HCT116 (cell line): Measurements from ENCODE around the gene ERCC6L. TPM values are rescaled to one million over a fixed set of nuclear protein-coding genes. Genes with fewer than 3 reads are reported as not detected.

Experiments used
- ATAC-seq: fragments of 200-7000 bp; cut with Tn5 transposase; 2 replicates; pipeline ENCODE4 v1.9.1; 2020; ENCODE audit warnings: mild to moderate bottlenecking, moderate library complexity
- BruUV-seq: library from RNA; stranded (reverse); fragments of 400-500 nt; replicated peaks from 2 replicates; lab custom pipeline; 2021; lab: Mats Ljungman, UMichigan
- CTCF ChIA-PET: fragments of 300-600 bp; sonication (Branson Sonifier 250); formaldehyde crosslinking; loops from one replicate; lab custom pipeline; 2021; ENCODE audit warnings: antibody characterized with exemption; lab: Charles Lee
- POLR2A ChIA-PET: fragments of 300-600, 350-600 bp; sonication (Branson Sonifier 250); formaldehyde crosslinking; loops from one replicate; lab custom pipeline; 2021; ENCODE audit warnings: antibody characterized with exemption; lab: Charles Lee
- RAD21 ChIA-PET, 2 experiments: fragments of 300-600 bp; sonication (Branson Sonifier 250); formaldehyde crosslinking; loops; one replicate each; lab custom pipeline; 2023; ENCODE audit warnings: low total read pairs in 2 of 2; ENCODE audit not compliant: uncharacterized antibody in 2 of 2, unreplicated experiment in 2 of 2, low non-redundant PET in 1 of 2; lab: Charles Lee
- DNase-seq: peaks from one replicate; pipeline ENCODE4 v3.0.0-alpha.2; 2010; ENCODE audit warnings: low read depth, low spot score
- H2AFZ ChIP-seq: fragments of 200-600 bp; shearing (Covaris generic), sonication (generic); 2 replicates; pipeline ENCODE4 v1.6.1; 2017; ENCODE audit warnings: low read depth, mixed run types, mixed read lengths, antibody characterized with exemption, low read length; ENCODE audit not compliant: poor library complexity, severe bottlenecking
- H3K27ac ChIP-seq: 2 replicates; pipeline ENCODE4 v1.5.1; 2012; ENCODE audit warnings: low read depth, low read length
- H3K27me3 ChIP-seq: fragments of 200-600 bp; sonication (generic); 2 replicates; pipeline ENCODE4 v1.6.1; 2016; ENCODE audit warnings: mixed run types, low read length, mixed read lengths; ENCODE audit not compliant: insufficient read depth
- H3K36me3 ChIP-seq, 2 experiments: fragments of 200-500 bp in 1 of 2; fragments of 200-600 bp in 1 of 2; sonication (Bioruptor generic) in 1 of 2; sonication (generic) in 1 of 2; 2 replicates each; pipeline versions ENCODE4 v1.5.1 to v1.6.1; 2014 to 2016; ENCODE audit warnings: low read length in 2 of 2, inconsistent platforms in 1 of 2, mixed read lengths in 1 of 2, mixed run types in 1 of 2; ENCODE audit not compliant: insufficient read depth in 2 of 2, control insufficient read depth in 1 of 2
- H3K4me1 ChIP-seq, 2 experiments: fragments of 200-600 bp in 1 of 2; sonication (generic) in 1 of 2; 2 replicates each; pipeline versions ENCODE4 v1.5.1 to v1.6.1; 2012 to 2017; ENCODE audit warnings: low read length in 2 of 2, inconsistent platforms in 1 of 2, mild to moderate bottlenecking in 1 of 2, mixed read lengths in 1 of 2, mixed run types in 1 of 2, moderate library complexity in 1 of 2; ENCODE audit not compliant: insufficient read depth in 2 of 2, control insufficient read depth in 1 of 2
- H3K4me2 ChIP-seq: fragments of 200-600 bp; sonication (generic); 2 replicates; pipeline ENCODE4 v1.6.1; 2017; ENCODE audit warnings: mixed run types, low read length, mixed read lengths
- H3K4me3 ChIP-seq, 2 experiments: fragments of 200-600 bp in 1 of 2; sonication (generic) in 1 of 2; replicated peaks in 1 of 2; 2 replicates each; pipeline ENCODE4 v1.5.1; 2011 to 2016; ENCODE audit warnings: low read length in 2 of 2, control low read depth in 1 of 2, low read depth in 1 of 2, mild to moderate bottlenecking in 1 of 2, mixed read lengths in 1 of 2, mixed run types in 1 of 2
- H3K79me2 ChIP-seq: fragments of 200-600 bp; sonication (generic); 2 replicates; pipeline ENCODE4 v1.6.1; 2017; ENCODE audit warnings: mild to moderate bottlenecking, mixed run types, low read length, moderate library complexity, mixed read lengths; ENCODE audit not compliant: insufficient read depth
- H3K9ac ChIP-seq: fragments of 200-600 bp; sonication (generic); 2 replicates; pipeline ENCODE4 v1.6.1; 2016; ENCODE audit warnings: low read length, mixed read lengths
- H3K9me2 ChIP-seq: fragments of 200-600 bp; sonication (generic), shearing (Covaris generic); 2 replicates; pipeline ENCODE4 v1.6.1; 2017; ENCODE audit warnings: mixed run types, mild to moderate bottlenecking, moderate library complexity; ENCODE audit not compliant: insufficient read depth
- H3K9me3 ChIP-seq, 2 experiments: fragments of 200-500 bp in 1 of 2; fragments of 200-600 bp in 1 of 2; sonication (Bioruptor generic) in 1 of 2; sonication (generic) in 1 of 2; 2 replicates each; pipeline ENCODE4 v1.6.1; 2014 to 2017; ENCODE audit warnings: low read length in 2 of 2, mixed read lengths in 2 of 2, inconsistent platforms in 1 of 2, low read depth in 1 of 2, mild to moderate bottlenecking in 1 of 2, mixed run types in 1 of 2, moderate library complexity in 1 of 2; ENCODE audit not compliant: control insufficient read depth in 1 of 2, insufficient read depth in 1 of 2
- H4K20me1 ChIP-seq: fragments of 200-600 bp; sonication (generic), shearing (Covaris generic); 2 replicates; pipeline ENCODE4 v1.6.1; 2017; ENCODE audit warnings: mixed run types, mild to moderate bottlenecking, moderate library complexity; ENCODE audit not compliant: insufficient read depth
- CEBPB ChIP-seq: IDR thresholded peaks from 2 replicates; pipeline ENCODE4 v1.6.1; 2012; ENCODE audit warnings: low read depth
- EGR1 ChIP-seq: IDR thresholded peaks from 2 replicates; pipeline ENCODE4 v1.6.1; 2012; ENCODE audit warnings: low read depth
- ELF1 ChIP-seq: IDR thresholded peaks from 2 replicates; pipeline ENCODE4 v1.6.1; 2012; ENCODE audit warnings: low read depth, borderline replicate concordance
- EZH2phosphoT487 ChIP-seq: fragments of 200-600 bp; IDR thresholded peaks from 2 replicates; pipeline ENCODE4 v1.6.1; 2018; ENCODE audit warnings: antibody characterized with exemption, borderline replicate concordance
- FOSL1 ChIP-seq: IDR thresholded peaks from 2 replicates; pipeline ENCODE4 v1.6.1; 2012; ENCODE audit warnings: low read depth
- JUND ChIP-seq: IDR thresholded peaks from 2 replicates; pipeline ENCODE4 v1.6.1; 2012
- POLR2AphosphoS5 ChIP-seq: IDR thresholded peaks from 2 replicates; pipeline ENCODE4 v1.6.1; 2011; ENCODE audit warnings: mild to moderate bottlenecking, low read depth, low read length, moderate library complexity
- REST ChIP-seq: IDR thresholded peaks from 2 replicates; pipeline ENCODE4 v1.6.1; 2012; ENCODE audit warnings: low read depth
- SIN3A ChIP-seq: IDR thresholded peaks from 2 replicates; pipeline ENCODE4 v1.6.1; 2012; ENCODE audit warnings: low read depth
- SRF ChIP-seq: IDR thresholded peaks from 2 replicates; pipeline ENCODE4 v1.6.1; 2012; ENCODE audit warnings: low read depth
- TCF7L2 ChIP-seq: IDR thresholded peaks from 2 replicates; pipeline ENCODE4 v1.7.0; 2011; ENCODE audit warnings: borderline replicate concordance, inconsistent platforms; ENCODE audit not compliant: insufficient read depth, insufficient read length; ENCODE audit errors: extremely low read depth
- YY1 ChIP-seq: IDR thresholded peaks from 2 replicates; pipeline ENCODE4 v1.6.1; 2011; ENCODE audit warnings: low read length, low read depth, moderate library complexity, mild to moderate bottlenecking; ENCODE audit not compliant: insufficient replicate concordance; ENCODE audit errors: extremely low read depth
- ZBTB33 ChIP-seq: IDR thresholded peaks from 2 replicates; pipeline ENCODE4 v1.6.1; 2011; ENCODE audit warnings: mild to moderate bottlenecking, low read length, moderate library complexity; ENCODE audit not compliant: insufficient replicate concordance; ENCODE audit errors: extremely low read depth
- ZFX ChIP-seq: fragments of 450-650 bp; IDR thresholded peaks from 2 replicates; pipeline ENCODE4 v1.6.1; 2017
- intact Hi-C: fragments of 100-400 bp; cut with micrococcal nuclease; formaldehyde crosslinking; loops from 2 replicates; pipeline ENCODE4 v1.10.0; 2022
- total RNA-seq: library from RNA; stranded (reverse); gene quantifications from one replicate; pipeline ENCODE4 v1.2.1, GENCODE V29; 2021; ENCODE audit not compliant: unreplicated experiment

ERCC6L gene
- total RNA-seq, 1 experiment from 2014 or later = 12.5 TPM

- DNase-seq (no peak), ATAC-seq (no peak)
- no peak overlapping the region for H3K4me3 ChIP-seq
- H3K9me3 ChIP-seq = no peaks in the 10 kb centered on the region
- H3K9ac ChIP-seq = no peak overlapping the region
- no TSS peak for BruUV-seq
- intact Hi-C loops = no loop called here
- peaks cover 0 to 9% of the 10 kb centered on the region in 2 experiments; a peak in 2 of 4 replicates for H3K4me1 ChIP-seq
- POLR2A ChIA-PET = no interaction called here
- RAD21 ChIA-PET = no interaction called here
- H2AFZ ChIP-seq = no peak overlapping the region
- no peaks in the 10 kb centered on the region for H3K36me3 ChIP-seq
- no peaks in the 10 kb centered on the region for H3K79me2 ChIP-seq
- no peak overlapping the region for H3K4me2 ChIP-seq
- H3K9me2 ChIP-seq = no peaks in the 10 kb centered on the region
- H4K20me1 ChIP-seq = no peaks in the 10 kb centered on the region
- TF ChIP-seq REST (no peak), CEBPB (no peak), ELF1 (no peak), ZFX (no peak), TCF7L2 (no peak), EZH2phosphoT487 (no peak), SRF (no peak), POLR2AphosphoS5 (no peak), FOSL1 (no peak), YY1 (no peak), SIN3A (no peak), ZBTB33 (no peak), EGR1 (no peak), JUND (no peak)
- no peak overlapping the region for H3K27ac ChIP-seq
- CTCF ChIA-PET = no interaction called here
- H3K27me3 ChIP-seq = no peaks in the 10 kb centered on the region
Measured at GRCh38 chrX:72255445-72255844, 16.6 kb upstream of the ERCC6L start.
